Caco-2 (cell line): ENCODE measurements around the gene ADGRB3. TPM values are rescaled to one million over a fixed set of nuclear protein-coding genes. Genes with fewer than 3 reads are reported as not detected.

Experiments used
- BruUV-seq: library from RNA; stranded (reverse); fragments of 400-500 nt; replicated peaks from 2 replicates; lab custom pipeline; 2021; lab: Mats Ljungman, UMichigan
- CTCF ChIA-PET: fragments of 300-600 bp; sonication (Branson Sonifier 250); formaldehyde crosslinking; loops from one replicate; lab custom pipeline; 2022; ENCODE audit warnings: antibody characterized with exemption; lab: Charles Lee
- POLR2A ChIA-PET: fragments of 300-600 bp; sonication (Branson Sonifier 250); formaldehyde crosslinking; loops from one replicate; lab custom pipeline; 2022; ENCODE audit warnings: antibody characterized with exemption; lab: Charles Lee
- DNase-seq, 2 experiments: peaks; one replicate each; pipeline versions ENCODE4 v3.0.0 to v3.0.0-alpha.2; 2020 to 2022
- H3K27me3 ChIP-seq: replicated peaks from 2 replicates; pipeline ENCODE4 v1.6.0; 2011; ENCODE audit warnings: low read length; ENCODE audit not compliant: control insufficient read depth, insufficient read depth
- H3K36me3 ChIP-seq: 2 replicates; pipeline ENCODE4 v1.5.1; 2011; ENCODE audit warnings: low read length; ENCODE audit not compliant: control insufficient read depth, insufficient read depth
- H3K4me1 ChIP-seq: fragments of 250-450 bp; sonication (Bioruptor Pico); 2 replicates; pipeline ENCODE4 v1.5.1; 2020; ENCODE audit warnings: mild to moderate bottlenecking
- H3K4me3 ChIP-seq: 2 replicates; pipeline ENCODE4 v1.5.1; 2011; ENCODE audit warnings: low read depth, mild to moderate bottlenecking, control low read depth, low read length
- H3K9me3 ChIP-seq: fragments of 250-450 bp; sonication (Bioruptor Pico); 2 replicates; pipeline ENCODE4 v1.5.1; 2020; ENCODE audit warnings: mild to moderate bottlenecking, moderate library complexity
- H3K27ac Mint-ChIP-seq: one replicate; pipeline ENCODE4 v1.8.0; 2022; ENCODE audit warnings: mixed read lengths; ENCODE audit not compliant: unreplicated experiment
- H3K27me3 Mint-ChIP-seq: one replicate; pipeline ENCODE4 v1.8.0; 2022; ENCODE audit warnings: mixed read lengths; ENCODE audit not compliant: insufficient read depth, unreplicated experiment
- H3K36me3 Mint-ChIP-seq: one replicate; pipeline ENCODE4 v1.8.0; 2022; ENCODE audit warnings: mild to moderate bottlenecking, mixed read lengths; ENCODE audit not compliant: insufficient read depth, unreplicated experiment
- H3K4me1 Mint-ChIP-seq: one replicate; pipeline ENCODE4 v1.8.0; 2022; ENCODE audit warnings: low read depth, mixed read lengths; ENCODE audit not compliant: unreplicated experiment
- H3K4me3 Mint-ChIP-seq: one replicate; pipeline ENCODE4 v1.8.0; 2022; ENCODE audit warnings: mild to moderate bottlenecking, moderate library complexity, mixed read lengths; ENCODE audit not compliant: unreplicated experiment
- H3K9me3 Mint-ChIP-seq: one replicate; pipeline ENCODE4 v1.8.0; 2022; ENCODE audit warnings: mixed read lengths; ENCODE audit not compliant: unreplicated experiment
- intact Hi-C: fragments of 100-400 bp; cut with micrococcal nuclease; formaldehyde crosslinking; loops from one replicate; pipeline ENCODE4 v1.10.0; 2022; ENCODE audit not compliant: unreplicated experiment
- total RNA-seq: library from RNA; stranded (reverse); gene quantifications from 2 replicates; pipeline ENCODE4 v1.2.3, GENCODE V29; 2022
- TF ChIP-seq, protein P1 (sequence below), 2 experiments: fragments of 200-600 bp in 1 of 2; IDR thresholded peaks; 1 replicate in 1 of 2; 2 replicates in 1 of 2; pipeline versions ENCODE4 v1.5.1 to v1.8.0; 2011 to 2022; ENCODE audit warnings: antibody characterized with exemption in 1 of 2, control low read depth in 1 of 2, inconsistent platforms in 1 of 2, low read depth in 1 of 2, low read length in 1 of 2, mild to moderate bottlenecking in 1 of 2, moderate library complexity in 1 of 2; ENCODE audit not compliant: insufficient read depth in 1 of 2, severe bottlenecking in 1 of 2, unreplicated experiment in 1 of 2

Gene ADGRB3
- total RNA-seq, 1 experiment from 2014 or later = 0.18 TPM

DNA sequence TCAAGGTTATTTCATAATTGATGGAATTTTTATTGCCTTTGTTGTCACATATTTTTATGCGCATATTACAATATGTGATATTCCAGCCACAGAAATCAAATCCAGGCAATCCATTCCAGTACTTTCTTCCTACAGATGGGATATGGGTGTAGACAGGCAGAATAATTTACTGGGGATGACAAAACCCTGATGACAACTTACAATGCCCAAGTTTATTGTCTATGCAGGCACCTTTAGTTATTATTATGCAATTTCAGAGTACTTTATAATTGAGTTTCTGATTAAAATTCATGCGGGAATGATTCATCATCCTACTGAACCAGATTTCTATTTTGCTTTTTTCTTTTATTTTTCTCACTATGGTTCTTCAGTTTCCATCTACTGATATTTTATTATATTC lies 803.0 kb downstream of the ADGRB3 start:
- DNase-seq = no peak
- H3K4me1 Mint-ChIP-seq = no peaks in the 10 kb centered on the region
- Histone ChIP-seq H3K27me3 (no peaks in the 10 kb centered on the region), H3K9me3 (no peaks in the 10 kb centered on the region), H3K36me3 (no peaks in the 10 kb centered on the region), H3K4me1 (no peaks in the 10 kb centered on the region), H3K4me3 (no peak overlapping the region)
- TF ChIP-seq, protein P1, sequence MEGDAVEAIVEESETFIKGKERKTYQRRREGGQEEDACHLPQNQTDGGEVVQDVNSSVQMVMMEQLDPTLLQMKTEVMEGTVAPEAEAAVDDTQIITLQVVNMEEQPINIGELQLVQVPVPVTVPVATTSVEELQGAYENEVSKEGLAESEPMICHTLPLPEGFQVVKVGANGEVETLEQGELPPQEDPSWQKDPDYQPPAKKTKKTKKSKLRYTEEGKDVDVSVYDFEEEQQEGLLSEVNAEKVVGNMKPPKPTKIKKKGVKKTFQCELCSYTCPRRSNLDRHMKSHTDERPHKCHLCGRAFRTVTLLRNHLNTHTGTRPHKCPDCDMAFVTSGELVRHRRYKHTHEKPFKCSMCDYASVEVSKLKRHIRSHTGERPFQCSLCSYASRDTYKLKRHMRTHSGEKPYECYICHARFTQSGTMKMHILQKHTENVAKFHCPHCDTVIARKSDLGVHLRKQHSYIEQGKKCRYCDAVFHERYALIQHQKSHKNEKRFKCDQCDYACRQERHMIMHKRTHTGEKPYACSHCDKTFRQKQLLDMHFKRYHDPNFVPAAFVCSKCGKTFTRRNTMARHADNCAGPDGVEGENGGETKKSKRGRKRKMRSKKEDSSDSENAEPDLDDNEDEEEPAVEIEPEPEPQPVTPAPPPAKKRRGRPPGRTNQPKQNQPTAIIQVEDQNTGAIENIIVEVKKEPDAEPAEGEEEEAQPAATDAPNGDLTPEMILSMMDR (IDR thresholded peaks at IDR 0.05; ENCODE audit: insufficient read depth in 1 of 2, low read depth in 1 of 2, low read length in 1 of 2, severe bottlenecking in 1 of 2, unreplicated experiment in 1 of 2) = no peak
- H3K27ac Mint-ChIP-seq = no peak overlapping the region
- intact Hi-C loops = no loop called here
- no peaks in the 10 kb centered on the region for H3K36me3 Mint-ChIP-seq
- POLR2A ChIA-PET = no interaction called here
- CTCF ChIA-PET = no interaction called here
- no TSS peak for BruUV-seq
- no peaks in the 10 kb centered on the region for H3K9me3 Mint-ChIP-seq
- H3K27me3 Mint-ChIP-seq = no peaks in the 10 kb centered on the region
- H3K4me3 Mint-ChIP-seq = no peak overlapping the region
